ENCODE results near the gene BCAN.
A peak's percentile ranks its signal among the peaks of the same experiment; 100 is the strongest.

BCAN gene

DNA sequence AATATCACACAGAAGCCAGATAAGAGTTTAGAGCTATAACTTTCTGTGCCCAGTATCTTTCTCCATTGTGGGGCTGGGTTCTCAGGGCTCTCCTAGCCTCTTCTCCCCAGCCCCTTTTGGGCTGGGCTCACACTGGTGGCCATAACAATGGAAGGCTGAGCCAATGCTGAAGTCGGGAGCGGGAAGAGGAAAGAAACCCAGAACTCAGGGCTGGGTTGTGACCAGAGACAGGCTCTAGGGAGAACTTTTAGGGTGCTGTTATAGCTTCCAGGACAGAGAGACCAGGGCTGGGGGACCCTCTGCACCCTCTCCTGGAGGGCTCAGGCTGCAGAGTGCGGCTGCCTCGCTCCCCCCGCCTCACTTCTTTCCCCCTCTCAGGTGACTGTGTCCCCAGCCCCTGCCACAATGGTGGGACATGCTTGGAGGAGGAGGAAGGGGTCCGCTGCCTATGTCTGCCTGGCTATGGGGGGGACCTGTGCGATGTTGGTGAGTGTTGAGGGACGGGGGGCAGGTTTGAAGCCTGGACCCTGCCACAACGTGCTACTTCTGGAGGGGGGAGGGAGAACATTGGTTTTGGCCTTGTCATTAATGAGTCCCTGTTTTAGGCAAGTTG is 14.1 kb downstream of the BCAN start:
- peaks cover 88% of the 10 kb centered on the region for H3K27me3 Mint-ChIP-seq (ENCODE audit: low read depth, poor library complexity)
- H3K27ac Mint-ChIP-seq = no peak overlapping the region
- no peak overlapping the region for H3K4me3 Mint-ChIP-seq
- no peak for DNase-seq
- H3K4me1 Mint-ChIP-seq = peaks cover 30% of the 10 kb centered on the region
- H3K9me3 Mint-ChIP-seq = no peaks in the 10 kb centered on the region
- no peak for TF ChIP-seq CTCF (IDR thresholded peaks at IDR 0.05)
- no peaks in the 10 kb centered on the region for H3K36me3 Mint-ChIP-seq (ENCODE audit: low read depth)

DNA sequence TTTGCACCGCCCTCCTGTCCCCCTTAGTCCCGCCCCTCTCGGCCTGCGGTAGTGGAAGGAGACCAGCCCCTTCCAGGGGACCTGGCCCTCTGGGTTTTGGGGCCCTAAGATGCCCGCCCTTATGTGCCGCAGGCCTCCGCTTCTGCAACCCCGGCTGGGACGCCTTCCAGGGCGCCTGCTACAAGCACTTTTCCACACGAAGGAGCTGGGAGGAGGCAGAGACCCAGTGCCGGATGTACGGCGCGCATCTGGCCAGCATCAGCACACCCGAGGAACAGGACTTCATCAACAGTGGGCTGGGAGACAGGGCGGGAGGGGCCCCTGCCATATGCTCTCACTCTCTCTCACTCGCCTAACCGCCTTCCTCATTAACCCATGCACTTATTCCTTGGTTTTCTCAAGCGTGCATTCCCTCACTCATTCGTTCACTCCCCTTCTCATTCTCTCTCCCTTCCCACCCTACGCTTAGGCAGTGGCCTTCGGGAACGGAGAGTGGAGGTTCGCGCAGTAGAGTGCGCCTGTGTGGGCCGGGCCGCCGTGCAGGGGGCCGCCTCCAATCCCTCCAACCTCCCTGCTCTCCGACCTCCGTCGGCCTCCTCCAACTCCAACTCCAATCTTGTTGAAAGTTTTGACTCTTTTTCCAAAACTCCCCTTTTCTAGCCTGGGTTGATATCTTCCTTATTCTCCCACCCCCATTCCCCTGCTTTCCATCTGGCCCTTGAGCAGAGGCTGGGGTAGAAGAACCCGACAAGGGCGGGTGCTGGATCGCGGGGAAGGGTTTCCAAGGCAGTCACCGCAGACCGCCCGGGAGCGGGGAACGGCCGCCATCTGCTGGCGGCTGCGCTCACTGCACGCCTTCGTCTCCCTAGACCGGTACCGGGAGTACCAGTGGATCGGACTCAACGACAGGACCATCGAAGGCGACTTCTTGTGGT is 15.2 kb downstream of the BCAN start:
- DNase-seq = peak; percentile 88
- H3K4me1 Mint-ChIP-seq = peaks cover 40% of the 10 kb centered on the region
- TF ChIP-seq CTCF (IDR thresholded peaks at IDR 0.05) = peak; percentile 93
- H3K9me3 Mint-ChIP-seq = no peaks in the 10 kb centered on the region
- H3K27ac Mint-ChIP-seq = no peak overlapping the region
- H3K27me3 Mint-ChIP-seq (ENCODE audit: low read depth, poor library complexity) = peaks cover 78% of the 10 kb centered on the region
- peak overlapping the region; percentile 65 for H3K4me3 Mint-ChIP-seq
- H3K36me3 Mint-ChIP-seq (ENCODE audit: low read depth) = no peaks in the 10 kb centered on the region

- TF ChIP-seq CTCF (IDR thresholded peaks at IDR 0.05) = no peak
- Mint-ChIP-seq H3K4me3 (peak overlapping the region; percentile 65), H3K4me1 (peaks cover 48% of the 10 kb centered on the region), H3K9me3 (no peaks in the 10 kb centered on the region), H3K27ac (no peak overlapping the region), H3K36me3 (ENCODE audit: low read depth) (no peaks in the 10 kb centered on the region), H3K27me3 (ENCODE audit: low read depth, poor library complexity) (peaks cover 73% of the 10 kb centered on the region)
- no peak for DNase-seq
These were observed 15.9 kb downstream of the BCAN start for GRCh38 chr1:156657741-156658319.

GRCh38 chr1:156658496-156658895 is 16.6 kb downstream of the BCAN start:
- Mint-ChIP-seq H3K27ac (no peak overlapping the region), H3K36me3 (ENCODE audit: low read depth) (no peaks in the 10 kb centered on the region), H3K27me3 (ENCODE audit: low read depth, poor library complexity) (peaks cover 68% of the 10 kb centered on the region)

GRCh38 chr1:156658945-156659574 is 17.1 kb downstream of the BCAN start:
- peaks cover 62% of the 10 kb centered on the region for H3K27me3 Mint-ChIP-seq (ENCODE audit: low read depth, poor library complexity)
- no peak for DNase-seq
- TF ChIP-seq CTCF (IDR thresholded peaks at IDR 0.05) = no peak
- no peaks in the 10 kb centered on the region for H3K9me3 Mint-ChIP-seq
- H3K36me3 Mint-ChIP-seq (ENCODE audit: low read depth) = no peaks in the 10 kb centered on the region
- no peak overlapping the region for H3K4me3 Mint-ChIP-seq
- peaks cover 60% of the 10 kb centered on the region for H3K4me1 Mint-ChIP-seq
- H3K27ac Mint-ChIP-seq = no peak overlapping the region

More at GRCh38 chr1:156658496-156658895, 16.6 kb downstream of the BCAN start:
- H3K9me3 Mint-ChIP-seq = no peaks in the 10 kb centered on the region
- no peak overlapping the region for H3K4me3 Mint-ChIP-seq
- H3K4me1 Mint-ChIP-seq = peaks cover 55% of the 10 kb centered on the region
- no peak for TF ChIP-seq CTCF (IDR thresholded peaks at IDR 0.05)
- DNase-seq = no peak
